Activated CD4-positive, alpha-beta T cell treated with anti-CD3 and anti-CD28 coated beads for 36 hours (primary cell): ENCODE measurements around the gene TRAK2. TPM values are rescaled to one million over a fixed set of nuclear protein-coding genes. Genes with fewer than 3 reads are reported as not detected.
"Not testable (repeated sequence)": the region's sequence is repeated elsewhere in the genome, so short reads cannot be mapped to it uniquely, and the experiment has no call there.

Experiments
- ATAC-seq: fragments of 200-7000 bp; cut with Tn5 transposase; one replicate; pipeline ENCODE4 v1.10.0; 2021; ENCODE audit warnings: mild to moderate bottlenecking, moderate library complexity
- CTCF ChIA-PET: fragments of 350-600 bp; sonication (Branson Sonifier 250); formaldehyde crosslinking; loops from one replicate; lab custom pipeline; 2021; ENCODE audit warnings: antibody characterized with exemption; lab: Charles Lee
- POLR2A ChIA-PET: fragments of 350-600 bp; sonication (Branson Sonifier 250); formaldehyde crosslinking; loops from one replicate; lab custom pipeline; 2021; ENCODE audit warnings: antibody characterized with exemption, inconsistent platforms; lab: Charles Lee
- DNase-seq: peaks from one replicate; pipeline ENCODE4 v3.0.0-alpha.2; 2020
- H3K27ac Mint-ChIP-seq: one replicate; pipeline ENCODE4 v1.8.0; 2021; ENCODE audit warnings: mixed read lengths
- H3K27me3 Mint-ChIP-seq: one replicate; pipeline ENCODE4 v1.8.0; 2021; ENCODE audit warnings: mixed read lengths
- H3K36me3 Mint-ChIP-seq: one replicate; pipeline ENCODE4 v1.8.0; 2021; ENCODE audit warnings: low read depth, mixed read lengths
- H3K4me1 Mint-ChIP-seq: one replicate; pipeline ENCODE4 v1.8.0; 2021; ENCODE audit warnings: mixed read lengths
- H3K4me3 Mint-ChIP-seq: one replicate; pipeline ENCODE4 v1.8.0; 2021; ENCODE audit warnings: mild to moderate bottlenecking, moderate library complexity, mixed read lengths
- H3K9me3 Mint-ChIP-seq: one replicate; pipeline ENCODE4 v1.8.0; 2021; ENCODE audit warnings: low read depth, mixed read lengths
- intact Hi-C, 2 experiments: fragments of 100-400 bp; cut with DNase I in 1 of 2; cut with micrococcal nuclease in 1 of 2; formaldehyde crosslinking; loops; one replicate each; pipeline versions ENCODE4 v1.14.2 to v1.15.1; 2022 to 2024; cut with DNase I, micrococcal nuclease
- total RNA-seq, 2 experiments: library from RNA; stranded (reverse); gene quantifications; one replicate each; pipeline ENCODE4 v1.2.3, GENCODE V29; 2021

TRAK2 gene
- total RNA-seq, 2 experiments from 2014 or later, result 22.5 to 25.6 TPM

DNA sequence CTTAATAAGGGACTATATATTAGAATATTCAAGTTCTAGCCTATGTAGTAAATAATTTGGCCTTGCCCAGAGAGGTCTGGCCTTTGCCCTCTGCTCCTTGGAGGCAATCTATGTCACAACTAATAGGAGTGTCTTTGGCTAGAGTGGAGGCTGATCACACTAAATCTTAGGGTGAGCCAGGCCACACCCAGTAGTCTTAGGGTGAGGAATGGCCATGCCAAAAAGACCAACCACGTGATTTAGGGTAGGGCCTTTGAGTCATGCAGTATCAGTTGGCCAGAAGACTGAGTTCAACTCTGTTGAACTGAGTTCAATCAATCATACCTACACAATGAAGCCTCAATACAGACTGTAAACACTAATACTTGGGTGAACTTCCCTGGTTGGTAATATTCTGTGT is 68.1 kb downstream of the TRAK2 start:
- no peak for DNase-seq
- POLR2A ChIA-PET, result no interaction called here
- intact Hi-C loops, result no loop called here
- no peak for ATAC-seq
- H3K27ac Mint-ChIP-seq, result no peak overlapping the region
- H3K9me3 Mint-ChIP-seq, result peaks cover 5% of the 10 kb centered on the region
- no peaks in the 10 kb centered on the region for H3K4me1 Mint-ChIP-seq
- H3K36me3 Mint-ChIP-seq, result peaks cover 41% of the 10 kb centered on the region
- no peaks in the 10 kb centered on the region for H3K27me3 Mint-ChIP-seq
- H3K4me3 Mint-ChIP-seq, result no peak overlapping the region
- CTCF ChIA-PET, result interaction anchor here (0.9 kb wide), 1 partner anchor 13 kb away, joined by 3 read pairs; no protein-coding TSS in a partner anchor

DNA sequence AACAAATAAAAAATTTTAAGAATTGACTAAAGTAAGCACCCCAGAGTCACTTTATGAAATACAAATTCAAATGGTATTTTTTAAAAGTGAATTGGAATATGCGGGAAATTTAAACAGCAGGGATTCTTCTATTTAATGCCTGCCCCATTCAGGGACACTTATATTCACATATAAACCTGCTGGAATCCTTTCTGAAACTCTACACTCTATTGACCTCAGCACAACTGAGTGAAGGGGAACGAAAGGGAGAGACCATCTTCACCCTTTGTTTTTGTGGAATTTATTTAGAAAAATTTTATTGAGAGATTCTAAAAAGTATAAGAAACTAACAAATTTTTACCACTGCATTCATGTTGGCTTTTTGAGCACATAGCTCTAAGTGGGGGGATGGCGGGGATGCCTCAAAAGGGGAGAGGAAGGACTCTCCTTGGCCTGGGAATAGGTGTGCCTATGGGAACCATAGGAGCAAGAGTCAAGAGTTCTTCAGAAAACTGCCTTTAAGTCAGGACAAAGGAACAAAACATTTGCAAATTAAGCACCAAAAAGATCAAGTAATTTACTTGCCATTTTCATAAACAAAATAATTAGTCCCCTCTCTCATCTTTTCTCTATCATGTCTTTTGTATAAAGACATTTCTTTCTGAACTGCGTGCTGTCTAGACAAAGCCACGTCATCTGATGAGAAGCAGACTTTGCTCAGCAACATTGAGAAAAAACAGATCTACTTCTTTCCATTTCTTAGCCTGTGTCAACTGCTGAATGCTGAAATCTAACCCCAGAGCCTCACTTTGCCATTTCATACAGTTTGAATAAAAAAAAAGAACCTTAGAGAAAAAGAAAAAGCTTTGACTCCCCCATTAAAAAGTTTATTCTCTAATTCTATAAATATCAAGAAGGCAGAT is 72.5 kb downstream of the TRAK2 start:
- ATAC-seq, result no peak
- no peak for DNase-seq
- peaks cover 5% of the 10 kb centered on the region for H3K9me3 Mint-ChIP-seq
- no peak overlapping the region for H3K4me3 Mint-ChIP-seq
- CTCF ChIA-PET, result no interaction called here
- POLR2A ChIA-PET, result no interaction called here
- no peaks in the 10 kb centered on the region for H3K27me3 Mint-ChIP-seq
- peaks cover 35% of the 10 kb centered on the region for H3K36me3 Mint-ChIP-seq
- intact Hi-C loops, result no loop called here
- no peaks in the 10 kb centered on the region for H3K4me1 Mint-ChIP-seq
- no peak overlapping the region for H3K27ac Mint-ChIP-seq

DNA sequence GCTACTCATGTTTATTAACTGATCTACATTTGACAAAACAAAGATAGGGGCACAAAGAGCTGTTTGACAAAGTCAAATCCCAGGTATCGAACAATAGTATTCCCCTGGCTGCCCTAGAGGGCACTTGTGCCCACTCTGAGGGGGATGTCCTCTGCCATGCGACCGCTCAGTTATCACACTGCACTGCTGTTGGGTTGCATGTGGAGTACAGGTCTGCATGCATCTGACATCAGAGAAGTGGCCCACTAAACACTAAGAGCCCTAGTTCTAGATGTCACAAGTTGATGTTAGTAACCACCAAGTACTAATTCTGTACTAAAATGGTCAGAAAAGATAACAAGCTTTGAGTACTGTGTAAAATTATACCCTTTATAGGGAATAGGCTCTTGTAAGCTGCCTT is 74.0 kb downstream of the TRAK2 start:
- ATAC-seq, result no peak
- CTCF ChIA-PET, result interaction anchor here (1.1 to 1.6 kb wide), 3 partner anchors 12 to 79 kb away, joined by 3 to 4 read pairs (median 3); no protein-coding TSS in a partner anchor
- Mint-ChIP-seq H3K9me3 (peaks cover 5% of the 10 kb centered on the region), H3K4me3 (no peak overlapping the region), H3K27ac (no peak overlapping the region), H3K4me1 (no peaks in the 10 kb centered on the region), H3K27me3 (no peaks in the 10 kb centered on the region), H3K36me3 (peaks cover 35% of the 10 kb centered on the region)
- intact Hi-C loops, result no loop called here
- POLR2A ChIA-PET, result no interaction called here
- no peak for DNase-seq

DNA sequence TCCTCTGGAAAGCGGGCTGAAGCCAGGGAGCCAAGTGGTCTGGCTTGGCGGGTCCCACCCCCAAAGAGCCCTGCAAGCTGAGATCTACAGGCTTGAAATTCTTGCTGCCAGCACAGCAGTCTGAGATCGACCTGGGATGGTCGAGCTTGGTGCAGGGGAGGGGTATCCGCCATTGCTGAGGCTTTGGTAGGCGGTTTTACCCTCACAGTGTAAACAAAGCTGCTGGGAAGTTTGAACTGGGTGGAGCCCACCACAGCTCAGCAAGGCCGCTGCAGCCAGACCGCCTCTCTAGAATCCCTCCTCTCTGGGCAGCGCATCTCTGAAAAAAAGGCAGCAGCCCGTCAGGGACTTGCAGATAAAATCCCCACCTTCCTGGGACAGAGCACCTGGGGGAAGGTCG is 81.5 kb downstream of the TRAK2 start:
- POLR2A ChIA-PET, result interaction anchor here (0.6 kb wide), 1 partner anchor 104 kb away, joined by 3 read pairs; no protein-coding TSS in a partner anchor
- H3K27me3 Mint-ChIP-seq, result no peaks in the 10 kb centered on the region

DNA sequence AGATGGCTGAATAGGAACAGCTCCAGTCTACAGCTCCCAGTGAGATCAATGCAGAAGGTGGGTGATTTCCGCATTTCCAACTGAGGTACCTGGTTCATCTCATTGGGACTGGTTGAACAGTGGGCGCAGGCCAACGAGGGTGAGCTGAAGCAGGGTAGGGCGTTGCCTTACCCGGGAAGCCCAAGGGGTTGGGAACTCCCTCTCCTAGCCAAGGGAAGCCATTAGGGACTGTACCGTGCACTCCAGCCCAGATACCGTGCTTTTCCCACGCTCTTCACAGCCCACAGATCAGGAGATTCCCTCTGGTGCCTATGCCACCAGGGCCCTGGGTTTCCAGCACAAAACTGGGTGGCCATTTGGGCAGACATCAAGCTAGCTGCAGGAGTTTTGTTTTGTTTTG is 81.9 kb downstream of the TRAK2 start:
- intact Hi-C loops, ATAC-seq, H3K9me3 Mint-ChIP-seq, DNase-seq, H3K27me3 Mint-ChIP-seq, H3K4me3 Mint-ChIP-seq, H3K4me1 Mint-ChIP-seq, H3K27ac Mint-ChIP-seq: not testable (repeated sequence)
- ChIA-PET CTCF (interaction anchor here (0.6 to 1.1 kb wide), 2 partner anchors 13 to 846 kb away, joined by 3 read pairs; no protein-coding TSS in a partner anchor), POLR2A (interaction anchor here (0.6 kb wide), 1 partner anchor 104 kb away, joined by 3 read pairs; no protein-coding TSS in a partner anchor)
- H3K36me3 Mint-ChIP-seq, result peaks cover 35% of the 10 kb centered on the region

More for the DNA sequence above, 81.5 kb downstream of the TRAK2 start:
- Mint-ChIP-seq H3K27ac (no peak overlapping the region), H3K36me3 (peaks cover 39% of the 10 kb centered on the region), H3K4me1 (no peaks in the 10 kb centered on the region), H3K4me3 (no peak overlapping the region), H3K9me3 (peaks cover 9% of the 10 kb centered on the region)
- DNase-seq, result no peak
- CTCF ChIA-PET, result interaction anchor here (1.1 kb wide), 1 partner anchor 13 kb away, joined by 3 read pairs; no protein-coding TSS in a partner anchor
- intact Hi-C loops, result no loop called here
- no peak for ATAC-seq

DNA sequence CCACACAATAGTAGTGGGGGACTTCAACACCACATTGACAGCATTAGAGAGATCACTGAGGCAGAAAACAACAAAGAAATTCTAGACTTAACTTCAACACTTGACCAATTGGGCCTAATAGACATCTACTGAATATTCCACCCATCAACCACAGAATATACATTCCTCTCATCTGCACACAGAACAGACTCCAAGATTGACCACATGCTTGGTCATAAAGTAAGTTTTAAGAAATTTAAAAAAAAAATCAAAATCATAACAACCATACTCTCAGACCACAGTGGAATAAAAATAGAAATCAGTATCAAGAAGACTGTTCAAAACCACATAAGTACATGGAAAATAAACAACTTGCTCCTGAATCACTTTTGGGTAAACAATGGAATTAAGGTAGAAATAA is 85.1 kb downstream of the TRAK2 start:
- peaks cover 12% of the 10 kb centered on the region for H3K9me3 Mint-ChIP-seq
- H3K4me1 Mint-ChIP-seq, result peaks cover 22% of the 10 kb centered on the region
- H3K27me3 Mint-ChIP-seq, result no peaks in the 10 kb centered on the region
- DNase-seq (no peak), ATAC-seq (no peak)
- ChIA-PET POLR2A (no interaction called here), CTCF (interaction anchor here (1.7 to 2.7 kb wide), 4 partner anchors 11 to 183 kb away, joined by 4 to 48 read pairs (median 12); partner anchors contain the start of gene CASP10)
- no peak overlapping the region for H3K4me3 Mint-ChIP-seq
- intact Hi-C loops, result no loop called here
- peaks cover 42% of the 10 kb centered on the region for H3K36me3 Mint-ChIP-seq
- H3K27ac Mint-ChIP-seq, result no peak overlapping the region

DNA sequence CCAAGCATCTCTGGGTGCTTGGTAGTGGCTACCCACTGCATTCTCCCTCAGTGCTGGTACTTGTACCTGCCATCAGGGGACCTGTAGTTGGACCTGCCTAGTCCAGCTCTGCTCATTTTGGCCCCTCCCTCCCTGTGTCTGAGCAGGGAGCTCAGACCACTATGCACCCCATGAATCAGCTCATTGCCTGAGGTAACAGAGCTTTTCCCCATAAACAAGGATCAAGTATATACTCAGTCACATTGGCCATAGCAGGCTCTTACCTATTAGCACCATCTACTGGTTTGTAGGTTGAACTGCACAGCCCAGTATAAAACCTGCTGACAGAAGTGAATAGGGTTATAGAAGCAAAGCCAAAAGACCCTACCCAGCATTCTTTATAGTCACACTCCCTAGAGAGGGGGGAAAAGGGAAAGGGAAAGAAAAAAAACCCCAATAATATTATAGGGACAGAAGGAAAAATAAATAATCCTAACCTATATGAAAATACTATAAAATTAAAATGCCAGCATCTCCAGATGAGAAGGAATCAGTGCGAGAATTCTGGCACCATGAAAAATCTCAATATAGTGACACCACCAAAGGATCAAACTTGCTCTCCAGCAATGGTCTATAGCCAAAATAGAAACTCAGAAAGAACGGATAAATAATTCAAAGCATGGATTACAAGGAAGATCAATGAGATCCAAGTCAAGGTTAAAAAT is 87.2 kb downstream of the TRAK2 start:
- ATAC-seq, result peak; percentile 91
- ChIA-PET CTCF (interaction anchor here (0.6 to 3.5 kb wide), 24 partner anchors 13 to 1336 kb away, joined by 3 to 48 read pairs (median 4); partner anchors contain the start of gene CASP10), POLR2A (interaction anchor here (0.5 kb wide), 1 partner anchor 131 kb away, joined by 3 read pairs; no protein-coding TSS in a partner anchor)
- peak; percentile 27 for DNase-seq
- peaks cover 41% of the 10 kb centered on the region for H3K36me3 Mint-ChIP-seq
- peaks cover 12% of the 10 kb centered on the region for H3K9me3 Mint-ChIP-seq
- intact Hi-C loops, result loop anchor here (1.0 to 5.0 kb wide), 5 partner anchors 103 to 462 kb away; partner anchors contain the start of genes CASP10 (in 1 of the 2) and CASP8 (in 1 of the 2)
- H3K4me1 Mint-ChIP-seq, result peaks cover 34% of the 10 kb centered on the region
- H3K27me3 Mint-ChIP-seq, result no peaks in the 10 kb centered on the region
- no peak overlapping the region for H3K4me3 Mint-ChIP-seq
- H3K27ac Mint-ChIP-seq, result peak overlapping the region; percentile 44

DNA sequence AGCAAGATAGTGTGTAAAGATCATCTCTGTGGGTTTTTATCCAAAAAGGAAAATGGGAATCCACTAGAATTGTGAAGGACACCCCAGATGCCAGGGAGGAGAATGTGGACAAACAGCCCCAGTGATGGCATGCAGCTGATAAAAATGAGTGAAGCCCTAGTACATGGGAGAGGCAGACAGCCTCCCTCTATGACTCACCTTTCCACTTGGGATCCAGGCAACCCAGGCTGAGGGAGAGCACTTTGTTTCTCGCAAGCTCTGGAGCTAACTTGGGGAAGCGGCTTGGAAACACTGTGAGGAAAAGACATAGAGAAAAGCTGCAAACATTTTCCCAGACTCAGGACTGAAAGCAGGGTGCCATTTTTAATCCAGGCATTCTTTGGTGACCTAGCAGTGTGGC is 88.9 kb downstream of the TRAK2 start:
- no peak for DNase-seq
- H3K27ac Mint-ChIP-seq, result no peak overlapping the region
- CTCF ChIA-PET, result interaction anchor here (0.6 to 3.5 kb wide), 7 partner anchors 34 to 347 kb away, joined by 3 to 26 read pairs (median 3); no protein-coding TSS in a partner anchor
- intact Hi-C loops, result loop anchor here (2.0 to 5.0 kb wide), 2 partner anchors 178 to 460 kb away; no protein-coding TSS in a partner anchor
- no peak for ATAC-seq
- no peaks in the 10 kb centered on the region for H3K27me3 Mint-ChIP-seq
- peaks cover 12% of the 10 kb centered on the region for H3K9me3 Mint-ChIP-seq
- H3K36me3 Mint-ChIP-seq, result peaks cover 36% of the 10 kb centered on the region
- H3K4me3 Mint-ChIP-seq, result no peak overlapping the region
- POLR2A ChIA-PET, result no interaction called here
- peaks cover 40% of the 10 kb centered on the region for H3K4me1 Mint-ChIP-seq

DNA sequence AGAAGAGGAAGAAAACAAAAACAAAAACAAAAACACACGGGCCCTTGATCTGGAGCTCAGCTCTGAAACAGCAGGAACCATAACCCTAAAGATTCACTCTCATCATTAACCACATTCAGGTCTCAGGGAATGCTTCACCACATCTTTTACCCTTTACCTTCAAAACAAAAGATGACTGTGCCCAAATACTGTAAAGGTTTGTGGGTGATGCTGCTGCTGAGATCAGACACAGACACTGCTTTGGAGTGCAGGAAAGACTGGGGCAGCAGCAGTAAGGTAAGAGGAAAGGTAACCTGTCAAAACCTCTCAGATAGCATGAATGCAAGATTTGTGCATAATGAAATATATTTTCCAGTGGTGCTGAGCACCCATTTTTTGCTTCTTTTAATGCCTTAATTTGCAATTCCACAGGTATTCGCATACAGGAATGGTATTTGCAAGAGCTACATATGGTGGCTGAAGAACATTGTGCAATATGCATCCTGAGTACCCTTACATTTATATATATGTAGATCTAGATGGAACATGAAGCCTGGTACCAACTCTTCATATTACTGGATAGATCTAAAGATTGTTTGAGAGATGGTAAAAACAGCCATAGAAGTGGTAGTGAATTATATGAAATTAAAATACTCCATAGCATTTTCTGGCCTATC is 90.1 kb downstream of the TRAK2 start:
- CTCF ChIA-PET, result interaction anchor here (0.7 kb wide), 1 partner anchor 128 kb away, joined by 7 read pairs; no protein-coding TSS in a partner anchor
- POLR2A ChIA-PET, result interaction anchor here (0.8 kb wide), 1 partner anchor 128 kb away, joined by 3 read pairs; no protein-coding TSS in a partner anchor
- Mint-ChIP-seq H3K27me3 (no peaks in the 10 kb centered on the region), H3K4me3 (no peak overlapping the region), H3K27ac (no peak overlapping the region), H3K4me1 (peaks cover 40% of the 10 kb centered on the region), H3K9me3 (peaks cover 3% of the 10 kb centered on the region), H3K36me3 (peaks cover 26% of the 10 kb centered on the region)
- ATAC-seq (no peak), DNase-seq (no peak)
- intact Hi-C loops, result loop anchor here in 1 of 2 experiments (5.0 kb wide), 1 partner anchor 459 kb away; no protein-coding TSS in a partner anchor

DNA sequence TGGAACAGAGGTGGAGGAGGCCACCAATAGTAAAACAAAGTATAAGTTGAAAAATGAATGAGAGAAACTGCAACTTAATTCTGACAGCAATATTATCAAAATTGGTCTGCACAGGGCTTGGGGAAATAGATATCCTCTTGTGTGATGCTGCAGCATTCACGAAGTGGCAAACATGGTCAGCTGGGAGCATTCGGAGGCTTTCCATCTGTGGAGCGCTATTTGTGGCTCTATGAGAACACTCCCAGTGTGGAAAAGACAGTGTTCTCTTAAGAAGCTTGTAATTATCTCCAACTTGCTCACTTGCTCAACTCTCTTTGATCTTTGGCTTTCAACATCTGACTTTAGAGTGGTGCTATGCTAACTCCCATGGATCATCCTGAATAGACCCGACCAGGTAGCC is 91.0 kb downstream of the TRAK2 start:
- POLR2A ChIA-PET, result no interaction called here

More for the DNA sequence above, 91.0 kb downstream of the TRAK2 start:
- no peak overlapping the region for H3K4me3 Mint-ChIP-seq
- H3K9me3 Mint-ChIP-seq, result peaks cover 3% of the 10 kb centered on the region
- H3K27me3 Mint-ChIP-seq, result no peaks in the 10 kb centered on the region
- peaks cover 26% of the 10 kb centered on the region for H3K36me3 Mint-ChIP-seq
- DNase-seq (no peak), ATAC-seq (no peak)
- H3K27ac Mint-ChIP-seq, result no peak overlapping the region
- intact Hi-C loops, result loop anchor here in 1 of 2 experiments (5.0 kb wide), 1 partner anchor 458 kb away; no protein-coding TSS in a partner anchor
- CTCF ChIA-PET, result interaction anchor here (1.5 kb wide), 1 partner anchor 85 kb away, joined by 3 read pairs; no protein-coding TSS in a partner anchor
- H3K4me1 Mint-ChIP-seq, result peaks cover 40% of the 10 kb centered on the region
